Thyroid gland (tissue), 4 donors: ENCODE measurements around the gene ABCA5.

ENCODE experiments used
- CTCF ChIP-seq, 6 experiments: fragments of 200-600 bp in 3 of 6; fragments of 450-650 bp in 3 of 6; sonication (generic) in 3 of 6; IDR thresholded peaks; one replicate each; pipeline ENCODE4 v1.5.1; 2016 to 2019; ENCODE audit warnings: antibody characterized with exemption in 6 of 6, mild to moderate bottlenecking in 2 of 6, inconsistent platforms in 1 of 6, moderate library complexity in 1 of 6
- POLR2A ChIP-seq, 2 donors: fragments of 450-650 bp; IDR thresholded peaks; one replicate each; pipeline ENCODE4 v1.6.1; 2017; ENCODE audit warnings: antibody characterized with exemption in 2 of 2, mild to moderate bottlenecking in 2 of 2, moderate library complexity in 1 of 2

DNA sequence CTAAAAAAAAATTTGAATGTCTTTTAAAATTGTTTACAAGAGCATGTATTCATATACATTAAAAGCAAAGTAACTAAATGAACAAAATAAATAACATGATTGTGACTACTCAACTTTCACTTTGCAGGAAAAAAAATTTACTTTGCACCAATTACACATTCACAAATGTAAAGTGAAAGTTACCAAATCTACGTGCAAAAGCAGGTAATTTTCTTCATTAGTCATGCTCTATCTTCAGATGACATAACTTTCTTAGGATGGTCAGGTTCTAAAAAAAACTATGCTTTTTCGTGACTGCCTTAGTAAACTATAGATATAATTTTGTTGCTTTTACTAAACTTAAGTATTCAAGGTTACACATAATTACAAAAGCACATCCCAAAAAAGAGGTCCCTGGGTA is 81.3 kb downstream of the ABCA5 start:
- TF ChIP-seq CTCF (IDR thresholded peaks at IDR 0.05), result no peak
- TF ChIP-seq POLR2A (IDR thresholded peaks at IDR 0.05), result no peak
